ENCODE measurements around the gene FUT8. TPM values are rescaled to one million over a fixed set of nuclear protein-coding genes. Genes with fewer than 3 reads are reported as not detected.
A peak's percentile ranks its signal among the peaks of the same experiment; 100 is the strongest.

The FUT8 gene
- total RNA-seq, 1 donor: 124 TPM

GRCh38 chr14:65565948-65566347 is 153.4 kb downstream of the FUT8 start:
- H3K9me3 ChIP-seq (ENCODE audit: low read depth, low read length): no peaks in the 10 kb centered on the region
- H3K27me3 ChIP-seq (ENCODE audit: insufficient read depth, low read length): no peaks in the 10 kb centered on the region
- no peak for TF ChIP-seq CTCF (IDR thresholded peaks at IDR 0.05; ENCODE audit: extremely low read depth, low read depth, low read length)
- peaks cover 4% of the 10 kb centered on the region for H4K20me1 ChIP-seq (ENCODE audit: insufficient read depth, low read length)
- DNase-seq (ENCODE audit: insufficient read length, low spot score, missing footprints): no peak
- H3K4me3 ChIP-seq (ENCODE audit: insufficient read depth, low read length): no peak overlapping the region
- no peaks in the 10 kb centered on the region for H3K4me1 ChIP-seq (ENCODE audit: insufficient read depth, low read length)
- H3K27ac ChIP-seq (ENCODE audit: low read depth, low read length): no peak overlapping the region
- peaks cover 2% of the 10 kb centered on the region for H3K36me3 ChIP-seq (ENCODE audit: insufficient read depth, low read length)
- no peak overlapping the region for H2AFZ ChIP-seq (ENCODE audit: low read length)
- H3K4me2 ChIP-seq (ENCODE audit: insufficient read depth, low read length): no peak overlapping the region
- peaks cover 6% of the 10 kb centered on the region for H3K79me2 ChIP-seq (ENCODE audit: insufficient read depth, low read length)

GRCh38 chr14:65566820-65567522 is 154.4 kb downstream of the FUT8 start:
- H2AFZ ChIP-seq (ENCODE audit: low read length): no peak overlapping the region
- no peaks in the 10 kb centered on the region for H3K9me3 ChIP-seq (ENCODE audit: low read depth, low read length)
- H4K20me1 ChIP-seq (ENCODE audit: insufficient read depth, low read length): peaks cover 4% of the 10 kb centered on the region
- peaks cover 6% of the 10 kb centered on the region for H3K79me2 ChIP-seq (ENCODE audit: insufficient read depth, low read length)
- H3K4me2 ChIP-seq (ENCODE audit: insufficient read depth, low read length): no peak overlapping the region
- DNase-seq (ENCODE audit: insufficient read length, low spot score, missing footprints): no peak
- no peaks in the 10 kb centered on the region for H3K27me3 ChIP-seq (ENCODE audit: insufficient read depth, low read length)
- no peak overlapping the region for H3K27ac ChIP-seq (ENCODE audit: low read depth, low read length)
- no peak for TF ChIP-seq CTCF (IDR thresholded peaks at IDR 0.05; ENCODE audit: extremely low read depth, low read depth, low read length)
- no peak overlapping the region for H3K4me3 ChIP-seq (ENCODE audit: insufficient read depth, low read length)
- H3K4me1 ChIP-seq (ENCODE audit: insufficient read depth, low read length): no peaks in the 10 kb centered on the region
- no peaks in the 10 kb centered on the region for H3K36me3 ChIP-seq (ENCODE audit: insufficient read depth, low read length)

DNA sequence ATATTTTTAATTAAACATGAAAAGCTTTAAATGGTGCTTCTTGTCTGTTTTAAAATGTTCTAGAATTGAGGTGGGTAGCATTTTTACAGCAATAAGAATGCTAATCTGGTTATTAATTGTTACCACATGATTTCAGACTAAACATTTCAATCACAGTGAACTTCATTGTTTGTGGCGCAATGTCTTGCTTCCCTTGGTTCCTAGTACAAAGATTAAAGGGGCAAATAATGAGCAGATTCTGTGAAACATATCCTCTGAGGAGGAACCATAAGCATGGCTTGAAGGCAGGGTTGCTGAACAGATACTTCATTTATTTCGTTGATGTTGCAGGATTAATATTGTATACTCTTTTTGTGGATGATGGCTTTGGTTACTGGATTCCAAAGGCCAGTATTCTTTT is 162.1 kb downstream of the FUT8 start:
- Histone ChIP-seq H3K4me3 (ENCODE audit: insufficient read depth, low read length) (no peak overlapping the region), H3K27me3 (ENCODE audit: insufficient read depth, low read length) (no peaks in the 10 kb centered on the region), H3K9me3 (ENCODE audit: low read depth, low read length) (no peaks in the 10 kb centered on the region), H3K79me2 (ENCODE audit: insufficient read depth, low read length) (no peaks in the 10 kb centered on the region), H2AFZ (ENCODE audit: low read length) (no peak overlapping the region), H3K36me3 (ENCODE audit: insufficient read depth, low read length) (no peaks in the 10 kb centered on the region), H3K4me2 (ENCODE audit: insufficient read depth, low read length) (no peak overlapping the region), H4K20me1 (ENCODE audit: insufficient read depth, low read length) (peaks cover 5% of the 10 kb centered on the region), H3K4me1 (ENCODE audit: insufficient read depth, low read length) (no peaks in the 10 kb centered on the region), H3K27ac (ENCODE audit: low read depth, low read length) (no peak overlapping the region)
- no peak for DNase-seq (ENCODE audit: insufficient read length, low spot score, missing footprints)
- TF ChIP-seq CTCF (IDR thresholded peaks at IDR 0.05; ENCODE audit: extremely low read depth, low read depth, low read length): no peak

DNA sequence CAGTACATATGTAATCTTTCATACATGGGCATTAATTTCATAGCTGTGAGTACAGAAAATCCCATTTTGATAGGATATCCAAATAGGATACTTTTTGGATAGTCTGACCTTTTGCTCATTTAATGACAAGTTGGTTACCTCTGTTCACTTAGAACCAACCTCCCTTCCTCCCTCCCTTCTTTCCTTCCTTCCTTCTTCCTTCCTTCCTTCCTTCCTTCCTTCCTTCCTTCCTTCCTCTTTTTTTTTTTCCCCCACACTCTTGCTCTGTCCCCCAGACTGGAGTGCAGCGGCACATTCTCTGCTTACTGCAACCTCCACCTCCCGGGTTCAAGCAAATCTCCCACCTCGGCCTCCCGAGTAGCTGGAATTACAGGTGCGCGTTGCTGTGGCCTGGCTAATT is 162.9 kb downstream of the FUT8 start:
- Histone ChIP-seq H3K27ac (ENCODE audit: low read depth, low read length) (no peak overlapping the region), H3K4me3 (ENCODE audit: insufficient read depth, low read length) (no peak overlapping the region), H2AFZ (ENCODE audit: low read length) (no peak overlapping the region), H3K79me2 (ENCODE audit: insufficient read depth, low read length) (no peaks in the 10 kb centered on the region), H3K9me3 (ENCODE audit: low read depth, low read length) (no peaks in the 10 kb centered on the region), H3K27me3 (ENCODE audit: insufficient read depth, low read length) (no peaks in the 10 kb centered on the region), H3K4me1 (ENCODE audit: insufficient read depth, low read length) (no peaks in the 10 kb centered on the region), H3K4me2 (ENCODE audit: insufficient read depth, low read length) (no peak overlapping the region), H4K20me1 (ENCODE audit: insufficient read depth, low read length) (peaks cover 5% of the 10 kb centered on the region), H3K36me3 (ENCODE audit: insufficient read depth, low read length) (no peaks in the 10 kb centered on the region)
- DNase-seq (ENCODE audit: insufficient read length, low spot score, missing footprints): peak; percentile 6
- no peak for TF ChIP-seq CTCF (IDR thresholded peaks at IDR 0.05; ENCODE audit: extremely low read depth, low read depth, low read length)
